Vagina (tissue), 2 donors: ENCODE measurements around the gene GPN2.

Experiments
- CTCF ChIP-seq, 3 experiments: fragments of 450-650 bp in 2 of 3; fragments of 200-600 bp in 1 of 3; sonication (generic) in 1 of 3; IDR thresholded peaks; one replicate each; pipeline ENCODE4 v1.5.1; 2017 to 2019; ENCODE audit warnings: antibody characterized with exemption in 3 of 3, mild to moderate bottlenecking in 2 of 3, moderate library complexity in 2 of 3
- POLR2A ChIP-seq, 2 donors: fragments of 450-650 bp; IDR thresholded peaks; one replicate each; pipeline ENCODE4 v1.6.1; 2017; ENCODE audit warnings: antibody characterized with exemption in 2 of 2, mild to moderate bottlenecking in 2 of 2, moderate library complexity in 2 of 2
- POLR2AphosphoS5 ChIP-seq, 2 donors: sonication (generic); formaldehyde crosslinking; IDR thresholded peaks; one replicate each; pipeline ENCODE4 v1.9.0; 2017; ENCODE audit warnings: antibody characterized with exemption in 2 of 2, mild to moderate bottlenecking in 2 of 2, low read depth in 1 of 2; ENCODE audit not compliant: insufficient read depth in 1 of 2

DNA sequence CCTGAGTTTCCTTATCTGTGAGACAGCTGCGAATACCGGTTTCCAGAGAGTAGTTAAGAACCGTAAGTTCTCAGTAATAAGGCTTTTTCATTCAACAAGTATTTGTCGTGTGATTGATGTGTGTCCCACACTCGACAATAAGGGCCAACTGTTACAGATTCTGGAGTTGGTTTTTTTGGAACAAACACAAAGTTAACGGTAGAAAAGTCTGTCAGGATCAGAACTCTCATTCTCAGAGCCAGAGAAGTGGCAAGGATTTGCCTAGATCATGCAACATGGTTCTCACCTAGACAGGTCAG is 32.3 kb upstream of the GPN2 start:
- TF ChIP-seq CTCF (IDR thresholded peaks at IDR 0.05) (no peak), POLR2A (IDR thresholded peaks at IDR 0.05) (no peak), POLR2AphosphoS5 (IDR thresholded peaks at IDR 0.05; ENCODE audit: insufficient read depth in 1 of 2, low read depth in 1 of 2) (no peak)
